Hepatocyte (in vitro differentiated cells): ENCODE measurements around the gene SYNDIG1. TPM values are rescaled to one million over a fixed set of nuclear protein-coding genes. Genes with fewer than 3 reads are reported as not detected.

ENCODE experiments used
- DNase-seq: peaks from one replicate; pipeline ENCODE4 v3.0.0-alpha.2; 2016; ENCODE audit warnings: low spot score
- H2AFZ ChIP-seq: fragments of 200-600 bp; sonication (generic); 2 replicates; pipeline ENCODE4 v1.6.0; 2016; ENCODE audit warnings: antibody characterized with exemption, mild to moderate bottlenecking
- H3K27ac ChIP-seq: fragments of 200-600 bp; sonication (generic); 2 replicates; pipeline ENCODE4 v1.5.1; 2016; ENCODE audit warnings: mild to moderate bottlenecking
- H3K27me3 ChIP-seq: fragments of 200-600 bp; sonication (generic); 2 replicates; pipeline ENCODE4 v1.6.1; 2016
- H3K36me3 ChIP-seq: fragments of 200-600 bp; sonication (generic); replicated peaks from 2 replicates; pipeline ENCODE4 v1.5.1; 2016; ENCODE audit warnings: low read depth; ENCODE audit not compliant: insufficient read depth
- H3K4me1 ChIP-seq: fragments of 200-600 bp; sonication (generic); 2 replicates; pipeline ENCODE4 v1.5.1; 2016; ENCODE audit warnings: mild to moderate bottlenecking, moderate library complexity; ENCODE audit not compliant: insufficient read depth
- H3K4me2 ChIP-seq: fragments of 200-600 bp; sonication (generic); 2 replicates; pipeline ENCODE4 v1.6.0; 2016
- H3K4me3 ChIP-seq: fragments of 200-600 bp; sonication (generic); 2 replicates; pipeline ENCODE4 v1.5.1; 2016; ENCODE audit warnings: mild to moderate bottlenecking
- H3K79me2 ChIP-seq: fragments of 200-600 bp; sonication (generic); 2 replicates; pipeline ENCODE4 v1.6.0; 2017; ENCODE audit warnings: mild to moderate bottlenecking
- H3K9me2 ChIP-seq: fragments of 200-600 bp; sonication (generic); replicated peaks from 2 replicates; pipeline ENCODE4 v1.6.0; 2017; ENCODE audit warnings: mild to moderate bottlenecking; ENCODE audit not compliant: insufficient read depth
- H3K9me3 ChIP-seq: fragments of 200-600 bp; sonication (generic); 2 replicates; pipeline ENCODE4 v1.5.1; 2016; ENCODE audit warnings: low read depth, mild to moderate bottlenecking
- H4K20me1 ChIP-seq: fragments of 200-600 bp; sonication (generic); 2 replicates; pipeline ENCODE4 v1.6.0; 2016; ENCODE audit warnings: mild to moderate bottlenecking; ENCODE audit not compliant: insufficient read depth, poor library complexity, severe bottlenecking
- CTCF ChIP-seq: fragments of 200-600 bp; sonication (generic); IDR thresholded peaks from 2 replicates; pipeline ENCODE4 v1.5.1; 2016; ENCODE audit warnings: antibody characterized with exemption, mild to moderate bottlenecking; ENCODE audit not compliant: poor library complexity
- EZH2 ChIP-seq: fragments of 200-600 bp; sonication (generic); IDR thresholded peaks from 2 replicates; pipeline ENCODE4 v1.6.1; 2016; ENCODE audit warnings: antibody characterized with exemption, mild to moderate bottlenecking, borderline replicate concordance
- EZH2phosphoT487 ChIP-seq: fragments of 200-600 bp; sonication (generic); IDR thresholded peaks from one replicate; pipeline ENCODE4 v1.6.1; 2018; ENCODE audit warnings: antibody characterized with exemption, mild to moderate bottlenecking, low read depth, moderate library complexity; ENCODE audit not compliant: unreplicated experiment, severe bottlenecking
- WGBS: methylation state at CpG from one replicate; pipeline ENCODE4 v1.1.6; 2016; ENCODE audit warnings: low lambda C conversion rate; ENCODE audit errors: missing lambda C conversion rate; 5-methylcytosine and 5-hydroxymethylcytosine counted together
- polyA plus RNA-seq: library from polyadenylated mRNA; unstranded; fragments of >200 nt; fragmentation: Nextera tagmentation; extraction: Ambion mirVana; gene quantifications from 2 replicates; pipeline ENCODE4 v1.2.1, GENCODE V29; 2016
- total RNA-seq: library from RNA; depleted of rRNA; stranded (reverse); fragments of >200 nt; gene quantifications from 2 replicates; pipeline ENCODE4 v1.2.3, GENCODE V29; 2014

SYNDIG1 gene
- total and polyA plus RNA-seq, 2 experiments from 2014 or later, result 1.5 to 2.3 TPM

- no peak overlapping the region for H3K4me2 ChIP-seq
- peaks cover 5% of the 10 kb centered on the region for H3K4me1 ChIP-seq
- 86% methylated on average over 8 of the region's 8 CpGs for WGBS
- TF ChIP-seq EZH2 (no peak), CTCF (no peak)
- no peaks in the 10 kb centered on the region for H3K36me3 ChIP-seq
- no peak overlapping the region for H3K4me3 ChIP-seq
- no peaks in the 10 kb centered on the region for H4K20me1 ChIP-seq
- no peak overlapping the region for H3K27ac ChIP-seq
- no peaks in the 10 kb centered on the region for H3K9me2 ChIP-seq
- DNase-seq, result no peak
- H3K27me3 ChIP-seq, result no peaks in the 10 kb centered on the region
- no peak overlapping the region for H2AFZ ChIP-seq
- H3K79me2 ChIP-seq, result no peaks in the 10 kb centered on the region
- no peaks in the 10 kb centered on the region for H3K9me3 ChIP-seq
These were observed 14.6 kb downstream of the SYNDIG1 start for GRCh38 chr20:24484081-24484450.

- Histone ChIP-seq H3K79me2 (no peaks in the 10 kb centered on the region), H2AFZ (no peak overlapping the region), H3K36me3 (no peaks in the 10 kb centered on the region), H3K9me3 (no peaks in the 10 kb centered on the region), H3K27me3 (no peaks in the 10 kb centered on the region), H3K4me2 (no peak overlapping the region), H3K27ac (no peak overlapping the region), H3K4me1 (peaks cover 5% of the 10 kb centered on the region), H3K4me3 (no peak overlapping the region), H3K9me2 (no peaks in the 10 kb centered on the region), H4K20me1 (no peaks in the 10 kb centered on the region)
- WGBS, result 100% methylated on average over 1 of the region's 1 CpG
- no peak for DNase-seq
- no peak for TF ChIP-seq EZH2
These were observed 16.6 kb downstream of the SYNDIG1 start for GRCh38 chr20:24485981-24486380.

GRCh38 chr20:24487240-24487639 lies 17.8 kb downstream of the SYNDIG1 start:
- TF ChIP-seq EZH2, result no peak
- TF ChIP-seq EZH2phosphoT487, result no peak
- TF ChIP-seq CTCF, result no peak
- H3K9me2 ChIP-seq, result no peaks in the 10 kb centered on the region
- no peak overlapping the region for H3K27ac ChIP-seq
- H3K4me2 ChIP-seq, result no peak overlapping the region
- H4K20me1 ChIP-seq, result no peaks in the 10 kb centered on the region
- no peak for DNase-seq
- 65% methylated on average over 4 of the region's 4 CpGs for WGBS
- no peak overlapping the region for H2AFZ ChIP-seq
- no peaks in the 10 kb centered on the region for H3K36me3 ChIP-seq
- H3K79me2 ChIP-seq, result no peaks in the 10 kb centered on the region
- no peak overlapping the region for H3K4me3 ChIP-seq
- H3K9me3 ChIP-seq, result no peaks in the 10 kb centered on the region
- H3K27me3 ChIP-seq, result no peaks in the 10 kb centered on the region
- H3K4me1 ChIP-seq, result peaks cover 5% of the 10 kb centered on the region

GRCh38 chr20:24487648-24488047 lies 18.2 kb downstream of the SYNDIG1 start:
- Histone ChIP-seq H3K9me2 (no peaks in the 10 kb centered on the region), H3K79me2 (no peaks in the 10 kb centered on the region), H3K27me3 (no peaks in the 10 kb centered on the region), H2AFZ (no peak overlapping the region), H3K9me3 (no peaks in the 10 kb centered on the region), H3K4me3 (no peak overlapping the region), H3K4me2 (no peak overlapping the region), H3K4me1 (peaks cover 5% of the 10 kb centered on the region), H3K27ac (no peak overlapping the region), H4K20me1 (no peaks in the 10 kb centered on the region), H3K36me3 (no peaks in the 10 kb centered on the region)
- TF ChIP-seq CTCF, result no peak
- no peak for TF ChIP-seq EZH2phosphoT487
- no peak for TF ChIP-seq EZH2
- no peak for DNase-seq
- WGBS, result 97% methylated on average over 7 of the region's 7 CpGs
